ENCODE data around the gene NT5C3A. TPM values are rescaled to one million over a fixed set of nuclear protein-coding genes. Genes with fewer than 3 reads are reported as not detected.

NT5C3A gene
- total RNA-seq, 1 experiment from 2014 or later = 60.4 TPM

- Histone ChIP-seq H3K9me2 (ENCODE audit: insufficient read depth) (no peaks in the 10 kb centered on the region), H3K9me3 (ENCODE audit: insufficient read depth, low read depth) (no peaks in the 10 kb centered on the region), H3K4me3 (no peak overlapping the region), H4K20me1 (ENCODE audit: insufficient read depth) (no peaks in the 10 kb centered on the region), H3K27me3 (ENCODE audit: insufficient read depth, low read depth) (peaks cover 47% of the 10 kb centered on the region; the same call in 1 of the 2 replicates), H3F3A (ENCODE audit: insufficient read depth, low read depth) (no peaks in the 10 kb centered on the region), H3K27ac (no peak overlapping the region), H3K4me2 (no peak overlapping the region), H3K36me3 (ENCODE audit: low read depth) (no peaks in the 10 kb centered on the region), H2AFZ (no peak overlapping the region), H3K79me2 (ENCODE audit: low read depth) (no peaks in the 10 kb centered on the region), H3K4me1 (replicated peaks; ENCODE audit: insufficient read depth) (no peaks in the 10 kb centered on the region)
- no peak for DNase-seq
- ChIA-PET CTCF (interaction anchor here (0.6 kb wide), 1 partner anchor 106 kb away, joined by 12 read pairs; no protein-coding TSS in a partner anchor), POLR2A (ENCODE audit: unreplicated experiment) (no interaction called here)
- BruUV-seq (replicated peaks) = no TSS peak
- intact Hi-C loops (cut with micrococcal nuclease; ENCODE audit: unreplicated experiment) = no loop called here
- TF ChIP-seq EZH2 (IDR thresholded peaks at IDR 0.05; ENCODE audit: low read depth) = no peak
- TF ChIP-seq CTCF (conservative IDR thresholded peaks at IDR 0.05) = no peak
Measured at GRCh38 chr7:33079096-33079495, 16.5 kb upstream of the NT5C3A start.

DNA sequence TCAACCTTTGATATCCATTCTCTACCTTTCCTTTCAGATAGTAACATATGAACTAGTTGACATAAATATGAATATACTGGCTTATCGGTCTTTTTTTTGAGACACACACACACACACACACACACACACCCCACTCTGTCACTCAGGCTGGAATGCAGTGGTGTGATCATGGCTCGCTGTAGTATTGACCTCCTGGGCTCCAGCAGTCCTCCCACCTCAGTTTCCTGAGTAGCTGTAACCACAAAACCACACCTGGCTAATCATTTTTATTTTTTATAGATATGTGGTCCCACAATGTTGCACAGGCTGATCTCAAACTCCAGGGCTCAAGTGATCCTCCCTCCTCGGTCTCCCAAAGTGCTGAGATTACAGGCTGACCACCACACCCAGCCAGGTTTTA lies 14.2 kb upstream of the NT5C3A start:
- Histone ChIP-seq H2AFZ (no peak overlapping the region), H3K79me2 (ENCODE audit: low read depth) (no peaks in the 10 kb centered on the region), H3K4me1 (replicated peaks; ENCODE audit: insufficient read depth) (0 out of 2 replicates have a peak, but pooled peaks cover 7% of the 10 kb centered on the region), H3K4me3 (no peak overlapping the region), H3K27me3 (ENCODE audit: insufficient read depth, low read depth) (peaks cover 47% of the 10 kb centered on the region; the same call in 1 of the 2 replicates), H3F3A (ENCODE audit: insufficient read depth, low read depth) (no peaks in the 10 kb centered on the region), H3K36me3 (ENCODE audit: low read depth) (no peaks in the 10 kb centered on the region), H3K9me2 (ENCODE audit: insufficient read depth) (no peaks in the 10 kb centered on the region), H3K4me2 (no peak overlapping the region), H3K9me3 (ENCODE audit: insufficient read depth, low read depth) (0 out of 2 replicates have a peak, but pooled peaks cover 3% of the 10 kb centered on the region), H3K27ac (no peak overlapping the region), H4K20me1 (ENCODE audit: insufficient read depth) (no peaks in the 10 kb centered on the region)
- no peak for DNase-seq
- POLR2A ChIA-PET (ENCODE audit: unreplicated experiment) = no interaction called here
- TF ChIP-seq CTCF (conservative IDR thresholded peaks at IDR 0.05) (no peak), EZH2 (IDR thresholded peaks at IDR 0.05; ENCODE audit: low read depth) (no peak)
- BruUV-seq (replicated peaks) = no TSS peak
- CTCF ChIA-PET = no interaction called here
- intact Hi-C loops (cut with micrococcal nuclease; ENCODE audit: unreplicated experiment) = no loop called here

DNA sequence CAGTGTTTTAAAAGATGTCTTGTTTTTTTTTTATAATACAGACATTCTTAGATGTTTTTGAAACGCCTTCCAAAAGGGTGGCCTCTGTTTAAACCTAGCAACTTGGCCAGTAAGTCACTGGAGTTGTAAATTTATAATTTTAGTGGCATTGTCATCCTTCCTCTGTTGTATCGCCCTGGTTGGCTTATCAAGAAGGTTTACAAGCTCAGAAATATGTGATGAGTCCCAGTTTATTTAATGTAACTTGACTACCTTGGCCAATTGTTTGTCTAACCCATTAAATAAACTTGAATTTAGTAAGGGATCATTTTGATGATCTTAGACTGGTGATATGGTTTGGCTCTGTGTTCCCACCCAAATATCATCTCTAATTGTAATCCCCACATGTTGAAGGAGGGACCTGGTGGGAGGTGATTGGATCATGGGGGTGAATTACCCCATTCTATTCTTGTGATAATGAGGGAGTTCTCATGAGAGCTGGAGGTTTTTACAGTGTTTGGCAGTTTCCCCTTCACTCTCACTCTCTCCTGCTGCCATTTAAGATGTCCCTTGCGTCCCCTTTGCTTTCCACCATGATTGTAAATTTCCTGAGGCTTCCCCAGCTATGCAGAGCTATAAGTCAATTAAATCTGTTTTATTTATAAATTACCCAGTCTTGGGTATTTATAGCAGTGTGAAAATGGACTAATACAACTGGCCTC lies 13.4 kb upstream of the NT5C3A start:
- Histone ChIP-seq H3K4me3 (no peak overlapping the region), H3K4me1 (replicated peaks; ENCODE audit: insufficient read depth) (0 out of 2 replicates have a peak, but pooled peaks cover 7% of the 10 kb centered on the region), H3K79me2 (ENCODE audit: low read depth) (no peaks in the 10 kb centered on the region), H4K20me1 (ENCODE audit: insufficient read depth) (no peaks in the 10 kb centered on the region), H3K36me3 (ENCODE audit: low read depth) (no peaks in the 10 kb centered on the region), H3K9me3 (ENCODE audit: insufficient read depth, low read depth) (peaks cover 3% of the 10 kb centered on the region; the same call in 1 of the 2 replicates), H3K4me2 (no peak overlapping the region), H3K27me3 (ENCODE audit: insufficient read depth, low read depth) (peaks cover 44% of the 10 kb centered on the region; the same call in 1 of the 2 replicates), H3K27ac (no peak overlapping the region), H3K9me2 (ENCODE audit: insufficient read depth) (no peaks in the 10 kb centered on the region), H3F3A (ENCODE audit: insufficient read depth, low read depth) (no peaks in the 10 kb centered on the region), H2AFZ (no peak overlapping the region)
- POLR2A ChIA-PET (ENCODE audit: unreplicated experiment) = no interaction called here
- DNase-seq = no peak
- TF ChIP-seq CTCF (conservative IDR thresholded peaks at IDR 0.05) (no peak), EZH2 (IDR thresholded peaks at IDR 0.05; ENCODE audit: low read depth) (no peak)
- BruUV-seq (replicated peaks) = no TSS peak
- intact Hi-C loops (cut with micrococcal nuclease; ENCODE audit: unreplicated experiment) = no loop called here
- CTCF ChIA-PET = no interaction called here

Measured in PC-9 (cell line).